Retina (tissue), 1 donor: ENCODE data around the gene HASPIN.

Source experiments
- DNase-seq: peaks from one replicate; pipeline ENCODE4 v3.0.0-alpha.2; 2016

The HASPIN gene

DNA sequence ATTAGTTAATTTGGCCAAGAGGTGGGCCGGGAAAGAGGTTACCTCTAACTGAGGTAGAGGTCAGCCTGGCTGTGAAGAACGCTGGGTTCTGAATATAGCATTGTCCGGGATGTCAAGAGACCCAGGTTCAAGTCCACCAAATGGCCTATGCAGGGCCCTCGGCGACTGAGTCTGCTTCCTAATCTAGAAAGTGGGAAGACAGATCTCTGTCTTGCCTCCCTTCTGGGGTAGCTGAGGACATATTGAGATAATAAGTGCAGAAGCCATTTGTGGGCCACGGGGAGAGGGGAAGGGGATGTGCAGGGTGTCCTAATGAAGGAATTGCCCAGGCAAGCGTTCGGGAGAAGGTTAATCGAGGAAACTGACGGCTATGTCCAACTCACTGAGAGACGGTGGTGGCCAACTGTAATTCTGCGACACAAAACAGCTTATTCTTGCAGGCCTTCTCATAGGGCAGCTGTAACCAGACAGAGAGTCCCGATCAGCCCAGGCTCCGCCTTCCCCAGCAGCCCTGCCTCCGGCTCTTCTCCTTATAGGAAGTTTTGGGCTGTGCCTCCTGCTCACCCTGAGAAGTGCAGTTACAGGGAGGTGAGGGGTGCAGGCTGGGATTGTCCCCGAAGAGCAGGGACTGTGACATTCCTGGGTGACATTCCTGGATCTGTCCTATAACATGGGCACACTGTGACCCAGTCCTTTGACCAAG is 15.9 kb downstream of the HASPIN start:
- no peak for DNase-seq

DNA sequence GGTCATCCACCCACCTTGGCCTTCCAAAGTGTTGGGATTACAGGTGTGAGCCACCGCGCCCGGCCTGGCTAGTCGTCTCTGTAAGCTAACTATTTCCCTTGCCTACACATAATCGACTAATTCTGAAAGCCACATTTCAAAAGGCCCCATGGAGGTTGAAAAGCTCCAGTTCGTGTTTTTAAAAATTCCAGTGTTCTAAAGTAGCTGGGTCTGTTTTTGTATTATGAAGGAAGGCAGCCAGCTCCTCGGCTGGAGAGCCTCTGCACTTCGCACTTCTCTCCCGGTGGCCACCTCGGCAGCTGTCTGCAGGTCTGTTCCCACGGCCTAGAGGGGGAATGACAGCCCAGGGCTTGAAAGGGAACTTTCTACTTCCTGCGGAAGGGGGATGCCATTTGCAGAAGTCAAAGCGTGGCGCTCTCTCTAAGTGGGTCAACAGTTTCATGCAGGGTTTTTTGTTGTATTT is 16.9 kb downstream of the HASPIN start:
- no peak for DNase-seq

DNA sequence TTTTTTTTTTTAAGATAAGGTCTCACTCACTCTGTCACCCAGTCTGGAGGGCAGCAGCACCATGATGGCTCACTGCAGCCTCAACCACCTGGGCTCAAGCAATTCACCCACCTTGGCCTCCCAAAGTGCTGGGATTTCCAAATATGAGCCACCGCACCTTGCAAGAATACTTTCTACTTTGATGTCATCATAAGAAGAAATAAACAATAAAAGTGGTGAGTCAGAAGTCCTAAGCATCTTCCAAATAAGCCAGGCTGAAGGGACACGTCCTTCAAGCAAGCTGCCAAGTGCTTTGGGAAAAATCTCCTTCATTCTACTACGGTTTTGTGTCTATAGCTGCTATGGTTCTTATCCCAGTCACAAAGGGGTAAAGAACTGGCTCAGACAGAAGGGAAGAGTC is 20.3 kb downstream of the HASPIN start:
- DNase-seq = no peak

DNA sequence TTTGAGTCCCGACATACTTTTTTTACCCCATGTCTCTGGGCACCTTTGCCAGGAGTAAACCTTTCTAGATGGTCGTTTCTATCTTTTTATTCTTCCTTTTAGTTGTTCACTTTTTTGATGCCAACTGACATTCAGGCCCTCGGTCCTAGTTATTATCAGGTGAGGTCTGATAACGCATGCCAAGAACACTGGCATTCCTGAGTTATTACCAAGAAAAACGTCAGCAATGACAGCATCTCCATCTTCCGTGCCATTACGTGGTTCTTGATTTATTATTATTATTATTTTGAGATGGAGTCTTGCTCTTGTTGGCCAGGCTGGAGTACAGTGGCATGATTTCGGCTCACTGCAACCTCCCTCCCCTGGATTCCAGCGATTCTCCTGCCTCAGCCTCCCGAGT is 21.4 kb downstream of the HASPIN start:
- DNase-seq = no peak

DNA sequence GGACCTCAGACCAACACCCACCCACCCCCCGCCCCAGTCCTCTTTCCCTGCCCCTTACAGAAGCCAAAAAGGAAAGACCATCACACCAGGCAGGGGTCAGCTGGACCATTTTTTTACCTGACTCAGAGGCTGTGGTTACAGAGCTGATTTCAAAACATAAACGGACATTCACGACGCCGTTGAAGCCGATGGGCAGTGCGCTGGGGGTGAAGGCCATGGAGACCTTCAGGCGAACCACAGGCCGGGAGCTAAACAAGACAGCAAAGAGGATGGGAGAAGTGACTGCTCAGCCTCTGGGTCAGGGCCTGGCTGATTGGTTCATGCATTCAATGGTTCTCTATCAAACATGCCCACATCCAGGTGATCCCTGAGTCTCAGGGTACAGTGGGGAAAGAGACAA is 24.1 kb downstream of the HASPIN start:
- DNase-seq = no peak

DNA sequence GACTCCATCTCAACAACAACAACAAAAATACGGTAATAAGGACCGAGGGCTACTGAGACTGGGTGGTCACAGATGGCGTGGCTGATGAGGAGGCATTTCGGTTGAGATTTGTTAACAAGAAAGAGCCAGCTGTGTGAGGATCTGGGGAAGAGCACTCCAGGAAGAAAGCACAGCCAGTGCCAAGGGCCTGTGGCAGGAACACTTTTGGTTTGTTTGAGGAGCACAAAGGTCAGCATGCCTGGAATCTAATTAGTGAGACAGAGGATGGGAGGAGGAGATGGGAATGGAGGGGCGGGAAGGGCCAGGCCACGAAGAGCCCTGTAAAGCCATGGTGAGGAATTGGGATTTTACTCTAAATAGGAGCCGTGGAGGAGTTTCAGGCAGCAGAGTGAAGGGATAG is 24.9 kb downstream of the HASPIN start:
- DNase-seq = no peak

DNA sequence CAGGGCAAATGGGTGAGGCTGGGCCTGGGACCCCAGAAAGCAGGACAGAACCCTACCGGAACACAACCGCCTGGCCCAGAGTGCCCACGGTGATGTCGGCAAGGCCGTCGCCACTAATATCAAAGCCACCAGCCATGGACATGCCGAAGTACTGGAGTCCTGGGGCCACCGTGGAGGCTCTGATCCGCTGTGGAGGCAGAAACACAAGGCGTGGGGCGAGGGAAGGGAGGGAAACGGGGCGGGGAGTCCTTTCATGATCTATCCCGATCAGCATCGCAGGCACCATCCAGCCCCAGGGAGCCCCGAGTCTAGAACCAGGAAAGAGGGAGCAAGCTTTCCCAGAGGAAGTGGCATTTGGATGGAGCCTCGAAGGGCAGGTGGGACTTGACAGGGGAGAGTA is 26.6 kb downstream of the HASPIN start:
- no peak for DNase-seq

DNA sequence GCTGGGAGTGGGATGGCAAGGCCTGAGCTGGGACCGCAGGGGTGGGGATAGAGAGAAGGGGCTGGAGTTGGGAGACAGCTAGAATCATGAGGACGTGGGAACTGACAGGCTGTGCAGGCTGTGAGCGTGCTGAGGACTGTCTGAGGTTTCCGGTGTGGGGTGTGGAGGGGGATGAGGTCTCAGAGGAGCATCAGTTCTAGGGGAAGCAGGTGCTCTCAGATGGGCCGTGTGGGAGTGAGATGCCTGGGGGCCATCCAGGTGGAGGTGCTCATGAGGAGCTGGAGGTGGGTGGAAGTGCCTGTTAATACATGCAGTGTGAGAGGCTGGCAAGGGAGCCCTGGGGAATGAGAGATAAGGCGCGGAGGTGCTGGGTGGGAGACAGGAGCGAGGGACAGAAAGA is 27.2 kb downstream of the HASPIN start:
- DNase-seq = no peak

DNA sequence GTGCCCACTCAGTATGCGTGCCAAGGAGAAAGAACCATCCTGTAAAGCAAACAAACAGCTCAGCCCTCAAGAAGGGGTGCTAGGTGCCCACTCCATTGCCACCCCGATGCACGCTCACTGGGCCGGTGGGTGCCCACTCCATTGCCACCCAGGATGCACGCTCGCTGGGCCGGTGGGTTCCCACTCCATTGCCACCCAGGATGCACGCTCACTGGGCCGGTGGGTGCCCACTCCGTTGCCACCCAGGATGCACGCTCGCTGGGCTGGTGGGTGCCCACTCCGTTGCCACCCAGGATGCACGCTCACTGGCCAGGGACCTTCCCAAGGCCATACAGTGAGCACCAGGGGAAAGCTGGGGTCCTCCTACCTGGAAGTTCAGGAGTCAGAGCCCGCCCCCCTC is 28.1 kb downstream of the HASPIN start:
- no peak for DNase-seq

DNA sequence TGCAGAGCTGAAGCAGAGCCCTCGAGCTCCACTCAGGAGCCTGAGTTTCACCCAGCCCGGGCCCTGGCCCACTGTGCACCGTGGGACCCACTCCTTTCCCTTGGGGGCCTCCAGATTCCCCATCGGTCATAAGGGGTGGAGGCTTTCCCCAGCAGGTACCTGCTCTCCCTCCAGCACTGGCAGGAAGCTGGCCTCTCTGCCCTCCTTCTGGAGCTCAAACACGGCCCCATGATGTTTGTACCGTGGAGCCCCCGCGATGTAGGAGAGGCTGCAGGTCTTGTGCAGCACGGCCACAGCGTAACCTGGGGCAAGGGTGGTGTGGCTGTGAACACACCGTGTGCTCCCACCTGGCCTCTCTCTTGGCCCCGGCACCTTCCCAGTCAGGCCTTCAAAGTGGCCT is 29.9 kb downstream of the HASPIN start:
- DNase-seq = no peak

DNA sequence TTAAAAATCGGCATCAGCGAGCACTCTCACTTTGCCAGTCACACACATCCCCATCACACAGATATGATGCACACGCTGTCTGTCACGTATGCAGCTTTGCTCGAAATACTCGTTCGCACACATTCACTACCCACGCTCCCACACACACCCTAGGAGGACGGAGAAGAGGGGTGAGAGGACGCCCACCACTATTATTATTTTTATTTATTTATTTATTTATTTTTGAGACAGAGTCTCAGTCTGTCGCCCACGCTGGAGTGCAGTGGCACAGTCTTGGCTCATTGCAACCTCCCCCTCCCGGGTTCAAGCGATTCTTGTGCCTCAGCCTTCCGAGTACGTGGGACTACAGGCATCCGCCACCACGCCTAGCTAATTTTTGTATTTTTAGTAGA is 30.4 kb downstream of the HASPIN start:
- DNase-seq = no peak

DNA sequence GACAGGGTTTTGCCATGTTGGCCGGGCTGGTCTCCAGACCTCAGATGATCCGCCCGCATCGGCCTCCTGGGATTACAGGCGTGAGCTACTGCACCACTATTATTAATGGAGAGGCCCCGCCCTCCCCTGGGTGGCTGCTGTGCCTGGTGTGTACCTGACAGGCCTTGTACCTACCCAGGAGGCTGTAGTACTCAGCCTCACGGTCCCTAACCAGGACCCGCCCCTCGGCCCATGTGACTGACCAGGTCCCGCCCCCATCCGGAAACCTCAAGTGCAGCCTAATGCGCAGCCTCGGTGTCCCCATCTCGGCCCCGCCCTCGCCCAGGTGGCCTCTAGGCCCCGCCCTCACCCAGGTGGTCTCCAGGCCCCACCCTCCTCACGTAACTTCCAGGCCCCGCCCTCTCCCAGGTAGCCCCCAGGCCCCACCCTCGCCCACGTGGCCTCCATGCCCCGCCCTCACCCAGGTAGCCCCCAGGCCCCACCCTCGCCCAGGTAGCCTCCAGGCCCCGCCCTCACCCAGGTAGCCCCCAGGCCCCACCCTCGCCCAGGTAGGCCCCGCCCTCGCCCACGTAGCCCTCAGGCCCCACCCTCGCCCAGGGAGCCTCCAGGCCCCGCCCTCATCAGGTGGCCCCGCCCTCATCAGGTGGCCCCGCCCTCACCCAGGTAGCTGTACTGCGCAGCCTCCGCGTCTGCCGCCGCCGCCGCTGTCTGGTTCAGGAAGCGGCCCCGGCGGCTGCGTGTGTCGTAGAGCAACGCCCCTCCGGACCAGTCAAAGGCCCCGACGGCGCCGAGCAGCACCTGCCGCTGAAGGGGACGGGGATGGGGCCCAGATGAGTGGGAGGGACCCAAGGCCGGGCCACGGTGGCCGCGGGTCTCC is 31.0 kb downstream of the HASPIN start:
- peak; percentile 64 for DNase-seq

DNA sequence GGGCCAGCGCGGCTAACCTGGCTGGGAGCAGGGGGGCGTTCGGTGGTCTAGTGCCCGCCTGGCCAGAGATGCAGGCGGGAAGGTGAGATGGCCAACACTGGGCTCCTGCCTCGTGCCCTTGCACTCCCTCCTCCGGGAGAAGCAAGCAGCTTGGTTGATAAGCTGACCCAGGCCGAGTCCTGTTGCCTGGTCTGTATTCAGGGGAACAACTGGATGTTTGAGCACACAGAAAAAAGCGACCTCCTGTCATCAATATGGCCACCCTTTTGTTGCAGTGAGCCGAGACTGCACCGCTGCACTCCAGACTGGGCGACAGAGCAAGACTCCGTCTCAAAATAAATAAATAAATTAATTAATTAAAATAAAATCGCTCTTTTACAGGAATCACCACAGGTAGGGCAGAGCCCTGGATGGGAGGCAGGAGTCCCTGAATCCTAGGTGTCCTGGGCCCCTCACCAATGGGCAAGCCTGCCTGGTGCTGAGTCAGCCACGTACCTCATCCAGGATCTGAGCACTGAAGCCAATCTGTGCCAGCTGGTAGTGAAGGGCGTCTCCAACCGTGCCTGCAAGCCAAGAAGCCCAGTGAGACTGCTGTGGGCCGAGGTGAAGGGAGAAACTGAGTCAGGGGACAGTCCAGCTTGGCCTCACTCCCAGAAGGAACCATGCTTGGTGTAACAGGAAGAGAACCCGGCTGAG is 31.8 kb downstream of the HASPIN start:
- DNase-seq = no peak

DNA sequence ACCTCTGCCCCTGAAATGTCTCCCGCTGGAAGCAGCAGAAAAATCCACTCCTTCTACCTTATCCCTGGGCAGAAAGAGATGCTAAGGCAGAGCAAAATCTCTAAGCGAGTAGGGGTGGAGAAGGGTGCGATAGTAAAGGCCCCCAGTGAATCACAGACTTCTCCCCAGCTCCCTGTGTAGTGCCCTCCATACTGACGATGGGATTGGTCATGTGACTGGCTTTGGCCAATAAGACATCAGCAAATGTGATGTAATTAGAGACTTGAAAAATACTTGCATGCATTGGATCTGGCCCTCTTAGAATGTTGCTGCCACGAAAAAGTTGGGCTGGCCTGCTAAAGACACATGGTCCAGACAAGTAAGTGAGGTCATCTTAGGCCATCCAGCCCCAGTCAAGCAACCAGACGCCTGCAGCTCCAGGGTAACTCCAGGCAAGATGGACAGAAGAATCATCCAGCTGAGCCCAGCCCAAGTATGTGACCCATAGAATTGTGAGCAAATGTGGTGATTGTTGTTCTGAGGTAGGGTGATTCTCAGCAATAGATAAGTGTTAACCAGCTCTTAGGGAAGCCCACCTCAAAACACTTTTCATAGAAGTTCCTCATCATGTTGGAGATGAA is 36.0 kb downstream of the HASPIN start:
- no peak for DNase-seq

DNA sequence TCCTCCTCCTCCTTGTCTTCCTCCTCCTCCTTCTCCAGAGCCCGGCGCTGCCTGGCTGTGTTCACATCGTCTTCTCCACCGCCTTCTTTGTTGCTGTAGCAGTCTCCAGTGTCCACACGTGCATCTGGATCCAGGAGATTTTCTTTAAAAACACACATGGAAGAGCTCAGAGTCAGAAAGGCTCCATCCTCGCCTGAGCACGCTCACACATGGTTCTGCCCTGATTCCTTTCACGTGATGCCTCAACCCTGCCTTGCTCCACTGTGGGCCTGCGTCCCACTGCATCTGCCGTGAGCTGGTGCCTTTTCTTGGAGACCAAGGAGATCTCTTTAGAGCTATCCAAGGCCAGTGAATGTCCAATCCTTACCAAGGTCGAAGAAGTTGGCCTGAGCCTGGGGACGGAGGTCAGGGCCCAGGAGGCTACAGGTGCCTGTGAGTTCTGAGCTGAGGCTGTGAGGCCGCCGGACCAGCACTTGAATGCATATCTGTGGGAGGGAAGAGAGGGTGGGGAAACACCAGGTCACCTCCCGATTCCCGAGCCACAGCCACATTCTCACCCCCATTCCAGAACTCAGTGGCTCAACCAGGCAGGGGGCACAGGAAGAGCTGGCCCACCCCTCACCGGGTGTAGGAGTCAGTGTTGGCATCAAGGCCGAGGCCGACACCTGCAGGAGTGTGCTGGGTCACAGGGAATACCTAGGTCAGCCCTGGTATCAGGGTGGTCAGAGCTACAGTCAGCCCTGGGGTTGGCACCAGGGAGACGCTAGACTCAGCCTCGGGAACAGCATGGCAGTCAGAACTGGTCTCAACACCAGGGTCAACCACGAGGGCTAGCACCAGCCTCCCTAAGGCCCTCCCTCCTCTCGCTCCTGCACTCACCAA is 37.6 kb downstream of the HASPIN start:
- DNase-seq = no peak

DNA sequence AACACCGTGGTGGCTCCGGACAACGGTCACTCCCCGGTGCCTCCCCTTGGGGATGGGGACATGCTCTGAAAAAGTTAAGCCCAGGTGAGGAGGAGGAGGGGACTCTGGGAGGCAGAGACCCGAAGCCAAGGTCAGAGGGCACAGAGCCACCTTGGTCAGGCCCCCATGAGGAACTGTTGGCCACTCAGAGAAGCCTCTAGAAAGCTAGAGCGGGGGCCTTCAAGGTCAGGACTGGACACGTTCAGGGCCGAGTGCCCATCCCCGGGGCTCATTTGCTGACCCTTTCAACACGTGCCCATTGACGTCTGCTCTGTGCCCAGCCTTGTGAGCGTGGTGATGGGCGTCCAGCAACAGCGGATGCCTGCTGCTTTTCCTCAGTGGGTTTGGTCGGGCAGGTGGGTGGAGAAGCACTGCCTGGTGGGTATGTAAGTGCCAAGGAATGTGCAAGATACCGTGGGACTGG is 38.2 kb downstream of the HASPIN start:
- DNase-seq = no peak

DNA sequence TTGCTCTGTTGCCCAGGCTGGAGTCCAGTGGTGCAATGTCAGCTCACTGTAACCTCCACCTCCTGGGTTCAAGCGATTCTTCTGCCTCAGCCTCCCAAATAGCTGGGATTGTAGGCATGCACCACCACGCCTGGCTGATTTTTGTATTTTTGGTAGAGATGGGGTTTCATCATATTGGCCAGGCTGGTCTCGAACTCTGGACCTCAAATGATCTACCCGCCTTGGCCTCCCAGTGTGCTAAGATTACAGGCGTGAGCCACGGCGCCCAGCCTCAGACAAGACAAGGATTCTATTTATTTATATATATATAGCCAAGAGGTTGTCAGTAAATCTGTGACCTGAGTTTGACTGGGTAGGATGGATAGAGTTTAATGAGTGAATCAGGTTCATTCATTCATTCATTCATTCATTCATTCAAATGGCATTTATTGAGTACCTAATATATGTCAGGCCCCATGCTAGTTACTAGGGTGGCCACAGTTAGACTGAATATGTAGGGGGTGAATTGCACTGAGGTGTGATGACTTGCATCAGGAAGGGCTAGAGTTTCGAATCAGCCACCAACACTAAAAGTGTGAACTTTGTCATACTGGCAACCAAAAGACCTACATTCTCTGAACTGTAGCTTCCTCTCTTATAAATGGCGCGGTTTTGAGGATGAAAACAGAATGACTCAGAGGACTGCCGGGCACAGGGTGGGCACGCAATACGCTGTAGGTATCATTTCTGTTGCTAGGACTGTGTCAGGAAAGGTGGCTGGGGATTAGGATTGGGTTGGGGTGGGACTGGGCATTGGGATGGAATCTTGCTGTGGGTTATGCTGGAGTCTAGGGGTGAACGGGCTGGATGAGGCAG is 39.4 kb downstream of the HASPIN start:
- no peak for DNase-seq

DNA sequence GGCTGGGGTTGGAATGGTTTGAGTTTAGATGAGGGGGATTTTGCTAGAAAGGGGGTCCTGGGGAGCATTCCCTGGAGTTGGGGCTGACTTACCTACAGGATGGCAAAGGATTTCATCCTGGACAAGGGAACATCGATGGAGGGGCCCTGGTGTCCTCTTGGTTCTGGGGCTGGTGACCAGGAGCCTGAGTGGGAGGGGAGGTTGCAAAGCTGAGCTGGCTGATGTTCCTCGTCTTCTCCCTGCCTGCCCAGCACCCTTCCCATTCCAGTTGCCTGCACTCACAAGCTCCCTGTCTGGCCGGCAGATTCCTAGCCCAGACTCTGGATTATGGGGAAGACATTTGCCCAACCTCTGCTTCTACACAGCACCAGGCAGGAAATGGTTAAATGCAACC is 40.1 kb downstream of the HASPIN start:
- no peak for DNase-seq

DNA sequence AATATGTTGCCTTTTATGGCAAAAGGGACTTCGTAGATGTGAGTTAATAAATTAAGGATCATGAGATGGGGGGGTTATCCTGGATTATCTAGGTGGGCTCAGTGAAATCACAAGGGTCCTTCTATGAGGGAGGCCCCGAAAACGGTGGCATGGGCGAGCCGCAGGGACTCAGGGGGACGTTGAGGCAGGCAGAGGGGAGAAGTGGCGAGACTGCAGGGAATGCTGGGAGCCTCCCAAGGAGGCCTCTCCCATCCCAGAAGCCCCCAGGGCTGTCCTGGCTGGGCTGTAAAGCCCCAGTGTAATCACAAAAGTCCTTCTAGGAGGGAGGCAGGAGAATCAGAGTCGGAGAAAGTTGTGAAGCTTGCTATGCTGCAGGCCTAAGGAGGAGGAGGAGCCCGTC is 42.3 kb downstream of the HASPIN start:
- DNase-seq = no peak

DNA sequence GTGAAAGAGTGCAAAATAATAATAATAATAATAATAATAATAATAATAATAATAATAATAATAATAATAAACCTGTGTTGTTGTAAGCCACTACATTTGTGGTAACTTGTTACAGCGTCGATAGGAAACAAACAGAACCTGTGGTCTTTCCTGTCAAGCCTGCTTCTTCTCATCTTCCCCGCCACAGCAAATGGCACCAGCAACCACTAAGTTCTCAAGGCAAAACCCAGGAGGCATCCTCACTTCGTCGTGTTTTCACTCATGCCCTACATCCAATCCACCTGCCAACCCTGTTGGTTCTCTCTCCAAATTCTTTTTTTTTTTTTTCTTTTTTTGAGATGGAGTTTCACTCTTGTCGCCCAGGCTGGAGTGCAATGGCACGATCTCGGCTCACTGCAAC is 43.1 kb downstream of the HASPIN start:
- DNase-seq = no peak

DNA sequence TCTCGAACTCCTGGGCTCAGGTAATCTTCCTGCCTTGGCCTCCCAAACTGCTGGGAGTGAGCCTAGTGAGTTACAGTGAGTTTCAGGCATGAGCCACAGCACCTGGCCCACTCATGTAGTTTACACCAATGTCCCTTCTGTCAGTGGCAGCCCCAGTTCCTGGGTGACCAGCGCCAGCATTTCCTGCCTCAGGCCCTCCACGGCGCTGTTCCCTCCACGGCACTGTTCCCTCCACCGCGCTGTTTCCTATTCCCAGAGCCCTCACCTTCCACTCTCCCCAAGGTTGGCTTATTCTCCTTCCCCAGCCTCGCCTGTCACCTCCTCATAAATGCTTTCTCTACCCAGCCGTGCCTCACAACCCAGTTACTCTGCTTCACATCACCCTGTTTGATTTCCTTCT is 44.6 kb downstream of the HASPIN start:
- DNase-seq = no peak
